ENCODE data around the gene HLCS.

The HLCS gene

DNA sequence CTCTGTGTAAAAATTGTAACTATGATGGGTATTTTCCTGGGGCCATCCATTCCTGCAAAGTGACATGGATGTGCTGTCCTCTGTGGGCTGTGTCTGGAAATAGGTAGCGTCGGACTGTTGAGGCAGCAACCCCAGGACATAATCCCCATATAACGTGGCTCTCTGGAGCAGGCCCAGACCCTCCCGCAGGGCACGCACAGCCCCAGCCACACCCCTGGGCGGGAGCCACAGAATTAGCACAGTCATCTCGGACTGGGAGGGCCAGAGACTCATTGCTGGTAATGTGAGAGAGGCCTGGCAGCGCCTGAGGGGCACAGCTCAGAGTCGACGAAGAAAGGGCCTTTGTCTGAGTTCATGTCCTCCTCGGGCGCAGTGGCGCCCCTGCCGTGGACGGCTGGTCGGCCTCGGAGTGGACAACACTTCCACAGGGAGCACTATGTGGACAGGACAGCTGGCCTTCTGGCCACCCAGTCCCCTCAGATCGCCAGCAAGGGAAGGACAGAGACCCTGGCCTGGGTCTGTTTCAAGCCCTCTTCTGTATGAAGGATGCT, 247.4 kb downstream of the HLCS start:
- TF ChIP-seq, protein P1, sequence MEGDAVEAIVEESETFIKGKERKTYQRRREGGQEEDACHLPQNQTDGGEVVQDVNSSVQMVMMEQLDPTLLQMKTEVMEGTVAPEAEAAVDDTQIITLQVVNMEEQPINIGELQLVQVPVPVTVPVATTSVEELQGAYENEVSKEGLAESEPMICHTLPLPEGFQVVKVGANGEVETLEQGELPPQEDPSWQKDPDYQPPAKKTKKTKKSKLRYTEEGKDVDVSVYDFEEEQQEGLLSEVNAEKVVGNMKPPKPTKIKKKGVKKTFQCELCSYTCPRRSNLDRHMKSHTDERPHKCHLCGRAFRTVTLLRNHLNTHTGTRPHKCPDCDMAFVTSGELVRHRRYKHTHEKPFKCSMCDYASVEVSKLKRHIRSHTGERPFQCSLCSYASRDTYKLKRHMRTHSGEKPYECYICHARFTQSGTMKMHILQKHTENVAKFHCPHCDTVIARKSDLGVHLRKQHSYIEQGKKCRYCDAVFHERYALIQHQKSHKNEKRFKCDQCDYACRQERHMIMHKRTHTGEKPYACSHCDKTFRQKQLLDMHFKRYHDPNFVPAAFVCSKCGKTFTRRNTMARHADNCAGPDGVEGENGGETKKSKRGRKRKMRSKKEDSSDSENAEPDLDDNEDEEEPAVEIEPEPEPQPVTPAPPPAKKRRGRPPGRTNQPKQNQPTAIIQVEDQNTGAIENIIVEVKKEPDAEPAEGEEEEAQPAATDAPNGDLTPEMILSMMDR (IDR thresholded peaks at IDR 0.05; ENCODE audit: low read depth, low read length) = no peak
- no peak overlapping the region for H3K4me3 ChIP-seq (ENCODE audit: low read depth, low read length)

DNA sequence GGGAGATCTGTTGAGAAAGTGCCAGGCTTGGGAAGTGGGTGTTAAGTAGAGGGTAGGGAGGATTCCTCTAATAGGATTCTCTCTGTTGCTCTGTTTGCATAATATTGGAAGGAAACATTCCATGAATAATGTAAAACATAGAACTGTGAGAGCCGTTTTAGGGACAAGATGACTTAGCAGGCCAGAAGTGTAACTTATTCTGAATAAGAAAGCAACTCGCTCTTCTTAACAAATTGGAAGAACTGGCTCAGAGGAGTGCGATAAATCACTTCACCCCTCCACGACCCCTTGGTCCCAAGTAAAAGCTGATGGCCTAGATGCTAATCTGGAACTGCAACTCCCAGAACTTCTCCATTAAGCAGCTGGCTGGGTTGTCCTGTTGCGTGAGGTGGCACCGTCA, 248.5 kb downstream of the HLCS start:
- TF ChIP-seq, protein P1 (IDR thresholded peaks at IDR 0.05; ENCODE audit: low read depth, low read length) = no peak
- H3K4me3 ChIP-seq (ENCODE audit: low read depth, low read length) = no peak overlapping the region

DNA sequence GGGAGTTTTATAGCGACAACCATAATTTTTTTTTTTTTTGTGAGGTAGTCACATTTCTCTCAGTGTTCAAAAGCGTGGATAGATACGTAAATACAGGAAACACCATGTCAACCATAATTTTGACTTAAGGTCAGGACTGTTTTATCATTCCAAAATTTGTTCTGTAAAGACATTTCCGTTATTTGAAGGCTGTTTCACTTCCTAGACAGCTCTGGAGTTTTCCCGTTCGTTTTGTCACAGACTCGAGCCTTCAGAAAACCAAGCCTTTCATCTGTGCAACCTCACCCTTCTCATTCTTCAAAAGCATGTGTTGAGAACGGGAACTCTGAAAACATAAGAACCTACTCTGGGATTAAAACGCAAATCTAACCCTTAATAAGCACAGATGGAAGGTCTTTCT, 249.6 kb downstream of the HLCS start:
- no peak overlapping the region for H3K4me3 ChIP-seq (ENCODE audit: low read depth, low read length)
- TF ChIP-seq, protein P1 (IDR thresholded peaks at IDR 0.05; ENCODE audit: low read depth, low read length) = no peak

DNA sequence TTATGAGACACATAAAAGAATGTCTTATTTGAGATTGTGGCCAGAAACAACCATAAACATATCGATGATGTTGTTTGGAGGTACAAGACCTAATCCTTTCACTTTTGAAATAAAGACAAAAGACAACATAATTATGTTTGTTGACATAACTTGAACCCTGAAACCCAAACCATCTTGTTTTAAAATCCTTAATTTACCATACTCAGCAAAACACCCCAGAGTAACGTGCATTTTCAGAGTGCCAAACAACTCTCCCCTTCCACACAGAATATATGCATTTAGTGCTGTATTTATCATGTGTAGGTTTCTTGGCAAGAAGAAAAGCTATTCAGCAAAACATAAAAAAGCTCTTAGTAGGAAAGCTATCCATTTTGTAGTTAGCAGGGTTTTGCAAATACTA, 250.1 kb downstream of the HLCS start:
- no peak overlapping the region for H3K4me3 ChIP-seq (ENCODE audit: low read depth, low read length)
- TF ChIP-seq, protein P1 (IDR thresholded peaks at IDR 0.05; ENCODE audit: low read depth, low read length) = no peak

DNA sequence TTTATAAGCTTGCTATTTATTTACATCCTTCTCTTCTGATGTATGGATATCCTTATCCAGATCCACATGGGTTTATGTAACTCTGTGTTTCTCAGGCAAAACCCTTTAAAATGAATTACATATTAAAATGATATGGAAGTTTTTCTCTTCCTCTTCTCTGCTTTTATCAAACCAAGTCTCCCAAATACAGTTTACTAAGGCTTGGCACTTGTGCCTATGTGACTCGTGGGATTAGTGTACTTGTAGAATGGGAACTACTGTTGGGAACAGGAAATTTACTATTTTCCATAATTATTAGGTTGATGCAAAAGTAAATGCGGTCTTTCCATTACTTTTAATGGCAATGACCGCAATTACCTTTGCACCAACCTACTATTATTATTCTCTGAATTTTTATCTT, 252.7 kb downstream of the HLCS start:
- H3K4me3 ChIP-seq (ENCODE audit: low read depth, low read length) = no peak overlapping the region
- TF ChIP-seq, protein P1 (IDR thresholded peaks at IDR 0.05; ENCODE audit: low read depth, low read length) = no peak

DNA sequence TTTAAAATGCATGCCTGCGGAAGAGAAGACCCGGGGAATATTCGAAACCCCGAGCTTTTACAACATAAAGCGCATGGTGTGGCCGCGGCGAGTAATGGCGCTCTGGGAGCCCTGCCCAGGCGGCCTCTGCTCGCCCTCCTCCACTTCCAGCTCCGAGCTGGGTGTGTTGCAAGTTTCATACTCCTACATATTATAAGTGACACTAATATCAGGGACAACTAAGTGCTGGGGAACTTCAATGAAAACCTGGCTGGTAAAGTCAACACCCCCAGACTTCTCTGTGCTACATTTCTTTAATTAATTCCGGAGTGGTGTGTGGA, 255.8 kb downstream of the HLCS start:
- TF ChIP-seq, protein P1 (IDR thresholded peaks at IDR 0.05; ENCODE audit: low read depth, low read length) = no peak
- no peak overlapping the region for H3K4me3 ChIP-seq (ENCODE audit: low read depth, low read length)

DNA sequence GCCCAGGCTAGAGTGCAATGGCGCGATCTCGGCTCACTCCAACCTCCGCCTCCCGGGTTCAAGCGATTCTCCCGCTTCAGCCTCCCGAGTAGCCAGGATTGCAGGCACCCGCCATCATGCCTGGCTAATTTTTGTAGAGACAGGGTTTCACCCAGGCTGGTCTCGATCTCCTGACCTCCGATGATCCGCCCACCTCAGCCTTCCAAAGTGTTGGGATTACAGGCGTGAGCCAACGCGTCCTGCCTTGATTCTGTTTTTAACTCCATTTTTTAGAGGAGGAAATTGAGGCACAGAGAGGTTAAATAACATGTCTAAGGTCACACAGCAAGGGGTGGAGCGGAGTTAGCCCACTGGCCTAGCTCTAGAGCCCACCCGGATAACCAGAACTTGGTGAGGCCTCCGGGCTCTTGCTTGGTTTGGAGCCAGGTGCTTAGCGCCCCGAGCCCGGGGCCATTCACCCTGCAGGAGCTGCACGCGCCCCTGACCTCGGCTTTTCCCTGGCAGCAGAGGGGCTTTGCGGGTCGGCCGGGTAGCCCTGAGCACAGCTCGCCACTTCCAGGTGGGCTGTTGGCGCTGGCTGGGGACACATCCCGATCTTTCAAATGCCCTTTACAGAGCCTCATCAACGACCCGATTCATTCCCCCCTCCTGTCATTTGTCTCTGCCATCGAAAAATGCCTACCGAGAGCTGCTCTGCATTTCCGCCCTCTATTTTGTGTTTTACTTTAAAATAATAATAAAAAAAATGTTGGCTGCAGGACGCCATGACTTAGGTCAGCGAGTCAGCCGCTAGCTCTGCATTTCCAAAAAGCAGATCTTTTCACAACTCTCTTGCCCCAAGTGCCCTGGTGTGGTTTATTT, 256.4 kb downstream of the HLCS start:
- no peak overlapping the region for H3K4me3 ChIP-seq (ENCODE audit: low read depth, low read length)
- TF ChIP-seq, protein P1 (IDR thresholded peaks at IDR 0.05; ENCODE audit: low read depth, low read length) = no peak

Data from WI38 (cell line).